H1 (cell line): ENCODE measurements around the gene FMNL2. TPM values are rescaled to one million over a fixed set of nuclear protein-coding genes. Genes with fewer than 3 reads are reported as not detected.

ENCODE experiments used
- CTCF ChIA-PET: fragments of 300-600 bp; sonication (Branson Sonifier 250); formaldehyde crosslinking; loops from one replicate; lab custom pipeline; 2021; ENCODE audit not compliant: partially characterized antibody; lab: Charles Lee
- POLR2A ChIA-PET: fragments of 300-600 bp; sonication (Branson Sonifier 250); formaldehyde crosslinking; loops from one replicate; lab custom pipeline; 2021; ENCODE audit warnings: inconsistent platforms; ENCODE audit not compliant: partially characterized antibody; lab: Charles Lee
- DNase-seq, 2 experiments: peaks; one replicate each; pipeline versions ENCODE4 v3.0.0 to v3.0.0-alpha.2; 2010 to 2022; ENCODE audit warnings: low spot score in 2 of 2, low read depth in 1 of 2, mixed read lengths in 1 of 2
- FAIRE-seq: peaks from 2 replicates; lab custom pipeline; 2011; peaks lifted over from hg19 to GRCh38; lab: Jason Lieb, UNC
- H2AFZ ChIP-seq: 2 replicates; pipeline ENCODE4 v1.8.1; 2012; ENCODE audit warnings: low read length, inconsistent platforms
- H2AK5ac ChIP-seq: 2 replicates; pipeline ENCODE4 v1.6.1; 2013; ENCODE audit warnings: low read depth, low read length
- H2BK120ac ChIP-seq: replicated peaks from 2 replicates; pipeline ENCODE3; 2013; ENCODE audit warnings: low read depth, low read length, inconsistent platforms
- H2BK12ac ChIP-seq: 2 replicates; pipeline ENCODE4 v1.6.1; 2013; ENCODE audit warnings: low read depth, low read length
- H2BK15ac ChIP-seq: 2 replicates; pipeline ENCODE4 v1.6.1; 2013; ENCODE audit warnings: low read length
- H2BK20ac ChIP-seq: 2 replicates; pipeline ENCODE4 v1.6.1; 2013; ENCODE audit warnings: low read length
- H2BK5ac ChIP-seq: 2 replicates; pipeline ENCODE4 v1.6.1; 2013; ENCODE audit warnings: low read depth, low read length
- H3K14ac ChIP-seq: 2 replicates; pipeline ENCODE4 v1.6.1; 2013; ENCODE audit warnings: inconsistent platforms; ENCODE audit not compliant: insufficient read length
- H3K18ac ChIP-seq: 2 replicates; pipeline ENCODE4 v1.6.1; 2013; ENCODE audit warnings: low read length; ENCODE audit errors: extremely low read depth
- H3K23ac ChIP-seq: 2 replicates; pipeline ENCODE4 v1.6.1; 2013; ENCODE audit warnings: inconsistent platforms; ENCODE audit not compliant: insufficient read length
- H3K23me2 ChIP-seq: 2 replicates; pipeline ENCODE4 v1.6.1; 2013; ENCODE audit warnings: low read depth, low read length
- H3K27ac ChIP-seq: 2 replicates; pipeline ENCODE4 v1.6.1; 2011; ENCODE audit warnings: low read depth, low read length, inconsistent platforms
- H3K27me3 ChIP-seq, 4 experiments: replicated peaks in 1 of 4; 1 replicate in 1 of 4; 2 replicates in 3 of 4; pipeline versions ENCODE4 v1.6.1 to v1.8.1; 2011 to 2013; ENCODE audit warnings: low read length in 3 of 4, mild to moderate bottlenecking in 3 of 4, inconsistent platforms in 2 of 4, mixed read lengths in 2 of 4, moderate library complexity in 1 of 4; ENCODE audit not compliant: control insufficient read depth in 3 of 4, insufficient read depth in 3 of 4; ENCODE audit errors: extremely low read depth in 1 of 4
- H3K36me3 ChIP-seq, 4 experiments: 2 replicates each; pipeline versions ENCODE4 v1.6.1 to v1.8.1; 2011 to 2013; ENCODE audit warnings: mild to moderate bottlenecking in 4 of 4, low read length in 3 of 4, moderate library complexity in 2 of 4, control low read depth in 1 of 4, inconsistent platforms in 1 of 4; ENCODE audit not compliant: insufficient read depth in 4 of 4, control insufficient read depth in 2 of 4
- H3K4ac ChIP-seq: replicated peaks from 2 replicates; pipeline ENCODE3; 2013; ENCODE audit warnings: low read length, low read depth, mixed read lengths, inconsistent platforms; ENCODE audit not compliant: insufficient read length
- H3K4me1 ChIP-seq, 4 experiments: replicated peaks in 1 of 4; 1 replicate in 1 of 4; 2 replicates in 3 of 4; pipeline versions ENCODE4 v1.6.1 to v1.8.1; 2011 to 2013; ENCODE audit warnings: low read length in 3 of 4, inconsistent platforms in 2 of 4, mixed read lengths in 1 of 4; ENCODE audit not compliant: insufficient read depth in 4 of 4, control insufficient read depth in 3 of 4
- H3K4me2 ChIP-seq, 2 experiments: 2 replicates each; pipeline versions ENCODE4 v1.6.1 to v1.8.1; 2011 to 2013; ENCODE audit warnings: low read depth in 2 of 2, low read length in 2 of 2, control low read depth in 1 of 2, inconsistent platforms in 1 of 2, mild to moderate bottlenecking in 1 of 2; ENCODE audit not compliant: insufficient read depth in 1 of 2
- H3K4me3 ChIP-seq, 4 experiments: fragments of 200-600, 300-600 bp in 1 of 4; sonication (generic), shearing (Covaris generic), sonication (Bioruptor Twin) in 1 of 4; 2 replicates each; pipeline versions ENCODE4 v1.5.1 to v1.8.1; 2011 to 2016; ENCODE audit warnings: low read length in 4 of 4, low read depth in 3 of 4, control low read depth in 2 of 4, inconsistent platforms in 2 of 4, mild to moderate bottlenecking in 2 of 4, mixed read lengths in 1 of 4, moderate library complexity in 1 of 4; ENCODE audit not compliant: insufficient read depth in 2 of 4; ENCODE audit errors: extremely low read depth in 1 of 4
- H3K56ac ChIP-seq: replicated peaks from 2 replicates; pipeline ENCODE3; 2013; ENCODE audit warnings: low read depth, mild to moderate bottlenecking, mixed read lengths, low read length, inconsistent platforms; ENCODE audit not compliant: insufficient read length
- H3K79me1 ChIP-seq: 2 replicates; pipeline ENCODE4 v1.6.1; 2013; ENCODE audit warnings: low read depth, low read length, control low read depth
- H3K79me2 ChIP-seq, 2 experiments: 2 replicates each; pipeline versions ENCODE4 v1.6.1 to v1.8.1; 2012 to 2013; ENCODE audit warnings: low read length in 2 of 2, mild to moderate bottlenecking in 2 of 2, inconsistent platforms in 1 of 2; ENCODE audit not compliant: insufficient read depth in 2 of 2, control insufficient read depth in 1 of 2
- H3K9ac ChIP-seq, 4 experiments: replicated peaks in 1 of 4; 1 replicate in 1 of 4; 2 replicates in 3 of 4; pipeline versions ENCODE4 v1.6.1 to v1.8.1; 2011 to 2013; ENCODE audit warnings: low read depth in 3 of 4, low read length in 3 of 4, control low read depth in 2 of 4, mild to moderate bottlenecking in 2 of 4, moderate library complexity in 2 of 4, inconsistent platforms in 1 of 4; ENCODE audit errors: extremely low read depth in 1 of 4
- H3K9me3 ChIP-seq, 2 experiments: 2 replicates each; pipeline versions ENCODE4 v1.6.1 to v1.8.1; 2012 to 2013; ENCODE audit warnings: mild to moderate bottlenecking in 2 of 2, moderate library complexity in 2 of 2, control low read depth in 1 of 2, inconsistent platforms in 1 of 2, low read depth in 1 of 2, low read length in 1 of 2, mixed read lengths in 1 of 2; ENCODE audit not compliant: insufficient read depth in 2 of 2
- H4K20me1 ChIP-seq, 2 experiments: replicated peaks in 1 of 2; 2 replicates each; pipeline versions ENCODE3 to v1.8.1; 2011 to 2013; ENCODE audit warnings: inconsistent platforms in 2 of 2, low read length in 2 of 2, mild to moderate bottlenecking in 1 of 2; ENCODE audit not compliant: insufficient read depth in 2 of 2, control insufficient read depth in 1 of 2
- H4K5ac ChIP-seq: 2 replicates; pipeline ENCODE4 v1.6.1; 2013; ENCODE audit warnings: low read length, low read depth, mixed read lengths, inconsistent platforms; ENCODE audit not compliant: insufficient read length
- H4K8ac ChIP-seq: 2 replicates; pipeline ENCODE4 v1.8.0; 2013; ENCODE audit warnings: mild to moderate bottlenecking, moderate library complexity, low read length, inconsistent platforms; ENCODE audit not compliant: insufficient read depth; ENCODE audit errors: extremely low read depth
- H4K91ac ChIP-seq: replicated peaks from 2 replicates; pipeline ENCODE3; 2013; ENCODE audit warnings: low read length, mixed read lengths, inconsistent platforms; ENCODE audit not compliant: insufficient read length
- GTF2F1 ChIP-seq: IDR thresholded peaks from 2 replicates; pipeline ENCODE4 v1.6.1; 2012; ENCODE audit warnings: low read depth, low read length, improper control_type of control experiment, borderline replicate concordance
- KDM4A ChIP-seq: IDR thresholded peaks from one replicate; pipeline ENCODE4 v1.7.1; 2012; ENCODE audit warnings: low read depth, mild to moderate bottlenecking, moderate library complexity, low read length, inconsistent platforms; ENCODE audit not compliant: severe bottlenecking
- RXRA ChIP-seq: IDR thresholded peaks from 2 replicates; pipeline ENCODE4 v1.6.1; 2011; ENCODE audit warnings: low read depth, mild to moderate bottlenecking, low read length, moderate library complexity; ENCODE audit not compliant: insufficient read depth
- WGBS, 2 experiments: shearing (Covaris generic) in 1 of 2; methylation state at CpG; one replicate each; pipeline versions ENCODE4 v1.1.6 to v1.1.7; 2013 to 2015; ENCODE audit warnings: low lambda C conversion rate in 2 of 2, mixed read lengths in 2 of 2, inconsistent platforms in 1 of 2, low coverage in 1 of 2, missing lambda C conversion rate in 1 of 2; ENCODE audit not compliant: insufficient replicate concordance in 2 of 2, insufficient coverage in 1 of 2, insufficient read length in 1 of 2; ENCODE audit errors: extremely low coverage in 1 of 2, missing lambda C conversion rate in 1 of 2; 5-methylcytosine and 5-hydroxymethylcytosine counted together
- polyA plus RNA-seq, 7 experiments: library from polyadenylated mRNA; depleted of rRNA in 3 of 7; stranded (reverse) in 5 of 7; unstranded in 2 of 7; fragments of >200 nt in 5 of 7; fragments of 200-250 nt in 2 of 7; gene quantifications; 1 replicate in 5 of 7; 2 replicates in 1 of 7; 4 replicates in 1 of 7; pipeline versions ENCODE4 v1.2.1 to v1.2.3, GENCODE V29; 2011 to 2013; ENCODE audit warnings: missing spikeins in 2 of 7, mixed read lengths in 2 of 7
- total RNA-seq: library from RNA; stranded (reverse); fragmentation: NEBNext Ultra II Directional; extraction: Animal tissue kit (Norgen Biotek cat#: 25700); gene quantifications from 2 replicates; pipeline ENCODE4 v1.2.1, GENCODE V29; 2021

The FMNL2 gene
- total and polyA plus RNA-seq, 2 of the 8 experiments (the other 6 are each of a cell fraction or from before 2014, with no cell fraction given): 15.5 to 45.1 TPM

GRCh38 chr2:152564754-152565551 is 230.0 kb downstream of the FMNL2 start:
- H4K91ac ChIP-seq: no peak overlapping the region
- no peak overlapping the region for H3K27ac ChIP-seq
- H3K23me2 ChIP-seq: no peaks in the 10 kb centered on the region
- no peak overlapping the region for H4K5ac ChIP-seq
- no peak overlapping the region for H3K4me2 ChIP-seq
- no peak overlapping the region for H2AK5ac ChIP-seq
- no peak overlapping the region for H4K8ac ChIP-seq
- no peak overlapping the region for H2AFZ ChIP-seq
- H3K56ac ChIP-seq: no peak overlapping the region
- H2BK20ac ChIP-seq: no peak overlapping the region
- no peak overlapping the region for H3K9ac ChIP-seq
- no peak overlapping the region for H3K4ac ChIP-seq
- H2BK120ac ChIP-seq: no peak overlapping the region
- no peak for TF ChIP-seq RXRA
- no peak for TF ChIP-seq GTF2F1
- no peak for TF ChIP-seq KDM4A
- TF ChIP-seq, all 59 proteins: peak for 0
- Histone ChIP-seq H2BK15ac (no peak overlapping the region), H2BK5ac (no peak overlapping the region), H3K4me3 (no peak overlapping the region), H3K18ac (no peak overlapping the region), H3K23ac (no peak overlapping the region), H4K20me1 (no peaks in the 10 kb centered on the region), H3K79me1 (no peaks in the 10 kb centered on the region), H3K36me3 (no peaks in the 10 kb centered on the region; a peak in 3 of 8 replicates), H3K4me1 (no peaks in the 10 kb centered on the region), H2BK12ac (no peak overlapping the region), H3K79me2 (no peaks in the 10 kb centered on the region; a peak in 1 of 4 replicates), H3K27me3 (no peaks in the 10 kb centered on the region), H3K14ac (no peak overlapping the region), H3K9me3 (no peaks in the 10 kb centered on the region)
- DNase-seq: no peak
- CTCF ChIA-PET: interaction anchor here (1.4 kb wide), 1 partner anchor 10 kb away, joined by 4 read pairs; no protein-coding TSS in a partner anchor
- POLR2A ChIA-PET: no interaction called here
- FAIRE-seq: no peak
- WGBS, 2 experiments: 91% methylated on average over 4 of the region's 4 CpGs; no CpG with 5 or more reads in 1 of the 2 experiments
